ENCODE measurements around the gene PTCSC3. TPM values are rescaled to one million over a fixed set of nuclear protein-coding genes. Genes with fewer than 3 reads are reported as not detected.

The PTCSC3 gene
- total RNA-seq, 1 experiment from 2014 or later, result not detected

- Mint-ChIP-seq H3K36me3 (ENCODE audit: insufficient read depth, unreplicated experiment) (no peaks in the 10 kb centered on the region), H3K9me3 (ENCODE audit: unreplicated experiment) (no peaks in the 10 kb centered on the region), H3K27me3 (ENCODE audit: insufficient read depth, unreplicated experiment) (no peaks in the 10 kb centered on the region), H3K27ac (ENCODE audit: unreplicated experiment) (no peak overlapping the region), H3K4me3 (ENCODE audit: unreplicated experiment) (no peak overlapping the region), H3K4me1 (ENCODE audit: low read depth, unreplicated experiment) (peaks cover 7% of the 10 kb centered on the region)
- Histone ChIP-seq H3K36me3 (ENCODE audit: control insufficient read depth, insufficient read depth, low read length) (no peaks in the 10 kb centered on the region), H3K4me3 (ENCODE audit: low read depth, low read length) (no peak overlapping the region), H3K27me3 (replicated peaks; ENCODE audit: control insufficient read depth, insufficient read depth, low read length) (no peaks in the 10 kb centered on the region; the same call in none of the 2 replicates), H3K4me1 (peaks cover 17% of the 10 kb centered on the region), H3K9me3 (no peaks in the 10 kb centered on the region)
- CTCF ChIA-PET, result no interaction called here
- no TSS peak for BruUV-seq (replicated peaks)
- POLR2A ChIA-PET, result interaction anchor here (0.5 kb wide), 1 partner anchor 55 kb away, joined by 4 read pairs; no protein-coding TSS in a partner anchor
- no peak for TF ChIP-seq CTCF (IDR thresholded peaks at IDR 0.05; ENCODE audit: insufficient read depth in 1 of 2, low read depth in 1 of 2, low read length in 1 of 2, severe bottlenecking in 1 of 2, unreplicated experiment in 1 of 2)
- intact Hi-C loops (cut with micrococcal nuclease; ENCODE audit: unreplicated experiment), result no loop called here
- no peak for DNase-seq
Measured at GRCh38 chr14:36221112-36221511, 44.6 kb upstream of the PTCSC3 start.

GRCh38 chr14:36217732-36218131 is 41.2 kb upstream of the PTCSC3 start:
- H3K9me3 Mint-ChIP-seq (ENCODE audit: unreplicated experiment), result no peaks in the 10 kb centered on the region
- H3K9me3 ChIP-seq, result no peaks in the 10 kb centered on the region
- peaks cover 36% of the 10 kb centered on the region for H3K4me1 ChIP-seq
- BruUV-seq (replicated peaks), result no TSS peak
- H3K4me3 ChIP-seq (ENCODE audit: low read depth, low read length), result no peak overlapping the region
- H3K27ac Mint-ChIP-seq (ENCODE audit: unreplicated experiment), result no peak overlapping the region
- peaks cover 18% of the 10 kb centered on the region for H3K4me1 Mint-ChIP-seq (ENCODE audit: low read depth, unreplicated experiment)
- no peaks in the 10 kb centered on the region for H3K36me3 Mint-ChIP-seq (ENCODE audit: insufficient read depth, unreplicated experiment)
- no peaks in the 10 kb centered on the region; the same call in none of the 2 replicates for H3K27me3 ChIP-seq (replicated peaks; ENCODE audit: control insufficient read depth, insufficient read depth, low read length)
- POLR2A ChIA-PET, result no interaction called here
- no peaks in the 10 kb centered on the region for H3K36me3 ChIP-seq (ENCODE audit: control insufficient read depth, insufficient read depth, low read length)
- no peaks in the 10 kb centered on the region for H3K27me3 Mint-ChIP-seq (ENCODE audit: insufficient read depth, unreplicated experiment)
- TF ChIP-seq CTCF (IDR thresholded peaks at IDR 0.05; ENCODE audit: insufficient read depth in 1 of 2, low read depth in 1 of 2, low read length in 1 of 2, severe bottlenecking in 1 of 2, unreplicated experiment in 1 of 2), result no peak
- DNase-seq, result no peak
- intact Hi-C loops (cut with micrococcal nuclease; ENCODE audit: unreplicated experiment), result no loop called here
- H3K4me3 Mint-ChIP-seq (ENCODE audit: unreplicated experiment), result no peak overlapping the region
- CTCF ChIA-PET, result no interaction called here

GRCh38 chr14:36217027-36217426 is 40.5 kb upstream of the PTCSC3 start:
- BruUV-seq (replicated peaks), result no TSS peak
- Mint-ChIP-seq H3K4me1 (ENCODE audit: low read depth, unreplicated experiment) (peaks cover 18% of the 10 kb centered on the region), H3K4me3 (ENCODE audit: unreplicated experiment) (no peak overlapping the region), H3K9me3 (ENCODE audit: unreplicated experiment) (no peaks in the 10 kb centered on the region), H3K36me3 (ENCODE audit: insufficient read depth, unreplicated experiment) (no peaks in the 10 kb centered on the region), H3K27ac (ENCODE audit: unreplicated experiment) (no peak overlapping the region), H3K27me3 (ENCODE audit: insufficient read depth, unreplicated experiment) (no peaks in the 10 kb centered on the region)
- Histone ChIP-seq H3K9me3 (no peaks in the 10 kb centered on the region), H3K36me3 (ENCODE audit: control insufficient read depth, insufficient read depth, low read length) (no peaks in the 10 kb centered on the region), H3K27me3 (replicated peaks; ENCODE audit: control insufficient read depth, insufficient read depth, low read length) (no peaks in the 10 kb centered on the region; the same call in none of the 2 replicates), H3K4me3 (ENCODE audit: low read depth, low read length) (no peak overlapping the region), H3K4me1 (peaks cover 36% of the 10 kb centered on the region)
- no peak for DNase-seq
- intact Hi-C loops (cut with micrococcal nuclease; ENCODE audit: unreplicated experiment), result no loop called here
- no peak for TF ChIP-seq CTCF (IDR thresholded peaks at IDR 0.05; ENCODE audit: insufficient read depth in 1 of 2, low read depth in 1 of 2, low read length in 1 of 2, severe bottlenecking in 1 of 2, unreplicated experiment in 1 of 2)
- CTCF ChIA-PET, result no interaction called here
- POLR2A ChIA-PET, result no interaction called here

Data from Caco-2 (cell line).